CD4-positive, alpha-beta T cell treated with Interleukin-12 subunit alpha and Interleukin-12 subunit beta, for 1 hour (primary cell): ENCODE measurements around the gene SIRPB1.
"Not testable (repeated sequence)": the region's sequence is repeated elsewhere in the genome, so short reads cannot be mapped to it uniquely, and the experiment has no call there.

Source experiments
- DNase-seq: peaks from one replicate; pipeline ENCODE4 v3.0.0-alpha.2; 2020

The SIRPB1 gene

DNA sequence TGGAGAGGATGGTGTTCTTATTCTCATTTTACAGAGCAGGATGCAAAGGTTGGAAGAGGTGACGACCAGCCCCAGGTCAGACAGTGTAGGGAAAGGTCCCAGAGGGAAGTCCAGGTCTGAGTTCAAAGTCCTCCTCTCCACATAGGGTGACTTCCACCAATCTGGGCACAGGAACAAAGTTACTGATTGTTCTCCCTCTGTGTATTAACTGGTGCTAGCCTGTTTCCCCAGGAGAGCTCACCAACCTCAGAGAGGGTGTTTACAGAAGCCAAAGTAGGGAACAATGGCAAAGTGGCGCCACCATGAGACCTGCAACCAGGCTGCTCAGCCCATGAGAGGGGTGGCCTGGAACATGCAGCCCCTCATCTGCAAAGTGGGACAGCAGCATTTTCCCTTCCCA lies 16.8 kb upstream of the SIRPB1 start:
- DNase-seq: no peak

DNA sequence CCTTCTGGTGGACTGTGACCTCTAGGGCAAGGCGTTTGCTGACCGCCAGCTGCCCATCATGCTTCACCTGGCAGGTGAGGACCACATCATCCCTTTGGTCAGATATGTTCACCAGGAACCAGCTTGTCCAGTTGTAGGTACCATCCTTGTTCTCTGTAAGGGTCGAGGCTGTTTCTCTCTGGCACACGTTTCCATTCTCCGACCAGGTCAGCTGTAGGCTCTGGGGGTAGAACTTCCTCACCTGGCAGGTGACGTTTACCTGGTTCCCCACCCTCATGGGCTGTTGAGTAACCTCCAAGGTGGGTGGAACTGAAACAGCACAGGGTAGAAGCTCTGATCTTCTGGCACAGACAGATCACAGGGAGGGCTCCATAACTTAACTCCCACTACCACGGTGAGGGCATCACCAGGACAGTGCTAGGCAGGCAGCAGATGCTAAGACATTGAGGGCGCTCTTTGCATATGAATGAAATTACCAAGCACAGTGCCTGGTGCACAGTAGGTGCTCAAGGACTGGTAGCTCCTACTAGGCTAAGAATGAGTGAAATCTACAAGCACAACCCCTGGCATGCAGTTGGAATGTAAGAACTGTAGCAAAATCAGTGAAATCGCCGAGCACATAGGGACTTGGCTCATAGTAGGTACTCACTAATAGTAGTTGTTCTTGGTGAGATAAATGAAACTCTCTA lies 15.6 kb upstream of the SIRPB1 start:
- DNase-seq: no peak

DNA sequence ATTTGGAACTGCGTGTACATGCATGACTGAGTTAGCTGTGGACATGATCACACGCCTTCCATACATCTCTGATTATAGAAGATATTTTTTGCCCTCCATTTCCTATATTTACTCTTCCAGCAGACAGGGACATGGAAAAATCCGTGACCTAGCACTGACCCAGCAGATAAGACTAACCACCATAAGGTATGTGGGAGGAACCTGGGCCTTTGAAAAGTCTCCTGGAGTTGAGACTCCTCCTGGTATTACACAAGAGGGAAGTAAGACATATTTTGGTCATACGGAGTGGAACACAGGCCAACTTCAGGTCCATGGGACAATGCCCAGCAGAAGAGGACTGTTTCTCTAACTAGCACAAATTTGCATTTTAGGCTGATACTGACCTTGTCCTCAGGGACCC lies 13.7 kb upstream of the SIRPB1 start:
- no peak for DNase-seq

DNA sequence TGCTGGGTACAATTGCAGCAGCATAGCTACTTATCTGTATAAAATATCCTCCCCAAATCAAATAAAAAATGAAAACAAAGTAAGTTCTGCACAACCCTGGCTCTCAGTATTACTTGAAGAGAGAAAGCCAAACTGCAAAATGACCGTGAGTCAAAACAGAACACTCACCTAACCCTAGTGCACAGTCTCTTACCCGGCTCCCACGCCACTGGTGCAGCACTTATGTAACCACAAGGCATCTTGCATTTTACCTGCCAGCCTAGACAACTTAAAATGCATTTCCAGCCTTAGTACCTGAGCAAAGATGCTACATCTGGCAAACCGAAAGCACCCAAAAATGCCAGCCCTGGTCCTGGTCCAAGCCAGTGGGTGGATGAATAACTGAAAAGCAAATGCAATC lies 12.4 kb upstream of the SIRPB1 start:
- DNase-seq: no peak

DNA sequence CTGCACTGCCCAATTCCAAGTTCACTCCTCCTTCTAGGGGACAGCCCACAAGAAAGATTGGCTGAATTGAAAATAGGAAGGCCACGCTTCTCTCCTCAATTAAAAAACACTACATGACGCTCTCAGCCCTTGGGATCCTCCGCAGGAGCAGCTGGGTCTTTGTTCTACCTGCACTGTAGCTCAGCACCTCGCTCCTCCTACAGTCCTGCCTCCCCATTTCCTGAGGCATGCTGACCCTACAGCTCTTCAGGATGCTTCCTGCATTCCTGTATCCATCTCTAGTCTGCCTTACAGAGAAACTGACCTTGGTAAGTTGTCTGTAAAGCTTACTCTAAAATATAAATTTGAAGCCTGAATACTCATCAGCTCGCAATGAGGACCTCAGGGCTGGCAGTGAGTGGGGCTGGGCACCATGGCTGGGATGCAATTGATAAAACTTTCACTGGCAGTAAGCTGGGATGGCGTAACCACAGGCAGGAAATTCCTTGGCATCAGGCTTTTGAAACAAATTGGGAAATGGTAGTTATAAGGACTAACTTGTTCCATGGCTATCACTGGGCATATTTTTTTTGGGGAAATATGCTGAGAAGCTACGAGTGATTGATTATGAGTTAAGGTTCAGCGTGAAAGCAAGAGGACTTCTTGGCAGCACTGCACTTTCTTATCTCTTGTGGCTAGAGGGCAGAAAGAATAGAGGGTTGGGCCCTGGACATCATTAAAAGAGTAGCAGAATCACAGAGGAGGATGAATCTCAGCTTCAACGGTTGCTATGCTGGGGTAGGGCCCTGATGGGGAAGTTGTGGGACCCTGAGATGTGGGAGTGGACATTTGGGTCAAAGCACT lies 11.7 kb upstream of the SIRPB1 start:
- DNase-seq: no peak

- no peak for DNase-seq
Measured at GRCh38 chr20:1630186-1630585, 10.4 kb upstream of the SIRPB1 start.

DNA sequence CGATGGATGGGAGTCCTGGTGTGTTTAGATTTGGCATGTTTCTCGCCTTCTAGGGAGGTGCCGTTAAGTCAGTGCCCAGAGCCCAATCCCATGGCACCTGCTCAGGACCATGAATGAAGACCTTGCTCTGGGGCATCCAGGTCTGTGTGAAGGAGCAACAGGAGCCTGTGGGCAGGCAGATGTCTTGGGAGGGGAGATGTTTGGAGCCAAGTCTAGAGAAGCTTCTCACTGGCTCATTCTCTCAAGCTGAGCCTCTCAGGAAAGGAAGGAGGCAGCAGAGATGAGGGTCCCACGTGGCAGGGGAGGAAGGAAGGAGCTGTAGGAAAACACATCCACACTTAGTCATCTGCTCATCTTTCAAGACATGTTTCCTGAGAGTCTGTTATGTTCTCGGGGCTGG lies 9.5 kb upstream of the SIRPB1 start:
- no peak for DNase-seq

DNA sequence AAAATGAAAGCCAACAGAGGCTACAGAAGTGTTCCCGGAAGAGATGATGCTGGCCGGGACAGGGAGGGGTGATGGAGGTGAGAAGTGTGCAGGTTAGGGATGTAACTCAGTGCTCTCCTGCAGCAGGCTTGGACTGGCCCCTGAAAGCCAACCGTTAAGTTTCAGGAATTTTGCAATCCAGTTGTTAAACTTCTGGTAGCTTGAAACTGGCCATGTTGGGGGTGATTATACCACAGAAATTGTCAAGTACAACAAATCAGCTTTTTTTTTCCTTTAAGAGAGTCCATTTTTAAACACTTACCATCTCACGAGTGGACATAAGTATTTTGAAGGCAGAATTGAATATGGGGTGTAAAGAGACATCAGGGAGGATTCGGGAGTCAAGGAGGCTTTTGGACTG lies 8.8 kb upstream of the SIRPB1 start:
- DNase-seq: no peak

DNA sequence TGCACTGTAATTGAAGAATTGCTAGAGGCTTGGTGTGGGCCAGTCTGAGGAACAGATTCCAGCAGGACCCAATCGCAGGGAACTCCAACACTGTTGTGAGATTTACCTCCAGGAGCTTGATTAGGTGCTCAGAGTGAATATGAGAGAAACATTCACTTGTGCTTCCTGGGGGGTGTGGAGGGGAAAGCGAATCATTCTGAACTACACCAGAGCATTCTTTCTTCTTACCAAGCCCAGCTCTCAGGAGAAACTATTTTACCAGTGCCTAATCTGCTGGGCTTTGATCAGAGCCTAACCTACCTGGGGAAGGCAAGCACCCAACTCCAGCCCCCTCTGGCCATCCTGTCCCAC lies 7.4 kb upstream of the SIRPB1 start:
- DNase-seq: no peak

GRCh38 chr20:1626528-1627199 lies 6.9 kb upstream of the SIRPB1 start:
- DNase-seq: no peak

DNA sequence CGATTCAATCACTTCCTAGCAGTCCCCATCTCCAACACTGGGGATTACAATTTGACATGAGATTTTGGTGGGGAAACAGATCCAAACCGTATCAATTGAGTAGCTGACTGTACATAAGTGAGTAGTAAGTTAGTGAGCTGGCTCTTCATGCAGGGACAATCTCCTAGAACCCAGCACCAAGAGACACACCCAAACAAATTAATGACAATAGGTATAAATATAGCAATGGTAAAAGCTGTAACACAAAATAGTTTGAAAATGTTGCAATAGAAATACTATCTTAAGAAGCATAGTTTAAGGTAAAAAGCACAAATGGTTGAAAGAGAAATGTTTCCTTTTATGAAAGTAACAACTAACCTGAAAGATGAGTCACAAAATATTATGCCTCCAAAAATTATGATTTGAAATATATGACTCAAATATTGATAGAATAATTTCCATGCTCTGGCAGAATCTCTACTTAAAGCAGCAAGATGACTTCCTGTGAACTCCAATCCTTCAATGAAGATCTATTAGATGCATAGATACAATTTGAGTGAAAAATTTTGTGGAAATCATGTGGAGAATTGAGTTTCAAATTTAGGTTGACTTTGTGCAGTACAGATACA lies 5.4 kb upstream of the SIRPB1 start:
- DNase-seq: no peak

GRCh38 chr20:1623501-1624205 lies 3.8 kb upstream of the SIRPB1 start:
- DNase-seq: no peak

- DNase-seq: peak; percentile 47
Measured at GRCh38 chr20:1622450-1622849, 2.6 kb upstream of the SIRPB1 start.

- no peak for DNase-seq
Measured at GRCh38 chr20:1621316-1621715, 1.5 kb upstream of the SIRPB1 start.

DNA sequence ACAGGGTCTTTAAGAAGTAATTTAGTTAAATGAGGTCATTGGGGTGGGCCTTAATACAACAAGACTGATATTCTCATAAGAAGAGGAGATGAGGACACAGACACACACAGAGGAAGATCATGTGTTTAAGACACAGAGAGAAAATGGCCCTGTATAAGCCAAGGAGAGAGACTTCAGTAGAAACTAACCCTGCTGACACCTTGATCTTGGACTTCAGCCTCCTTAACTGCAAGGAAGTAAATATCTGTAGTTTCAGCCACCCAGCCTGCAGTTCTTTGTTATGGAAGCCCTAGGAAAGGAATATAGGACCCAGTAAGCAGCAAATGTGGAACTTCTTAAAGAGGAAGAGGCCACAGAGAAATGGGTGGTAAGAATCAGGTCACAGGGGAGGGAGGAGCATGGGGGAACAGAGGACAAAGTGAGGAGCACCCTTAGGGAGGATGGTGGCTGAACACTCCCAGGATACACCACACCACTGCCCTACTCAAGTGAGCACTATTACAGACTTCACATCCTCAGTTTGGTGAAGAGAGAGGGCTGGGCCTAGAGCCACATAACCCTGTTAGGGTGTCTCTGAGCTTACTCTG lies 762 bp downstream of the SIRPB1 start:
- DNase-seq: no peak

GRCh38 chr20:1618479-1618878 lies 1.3 kb downstream of the SIRPB1 start:
- no peak for DNase-seq

DNA sequence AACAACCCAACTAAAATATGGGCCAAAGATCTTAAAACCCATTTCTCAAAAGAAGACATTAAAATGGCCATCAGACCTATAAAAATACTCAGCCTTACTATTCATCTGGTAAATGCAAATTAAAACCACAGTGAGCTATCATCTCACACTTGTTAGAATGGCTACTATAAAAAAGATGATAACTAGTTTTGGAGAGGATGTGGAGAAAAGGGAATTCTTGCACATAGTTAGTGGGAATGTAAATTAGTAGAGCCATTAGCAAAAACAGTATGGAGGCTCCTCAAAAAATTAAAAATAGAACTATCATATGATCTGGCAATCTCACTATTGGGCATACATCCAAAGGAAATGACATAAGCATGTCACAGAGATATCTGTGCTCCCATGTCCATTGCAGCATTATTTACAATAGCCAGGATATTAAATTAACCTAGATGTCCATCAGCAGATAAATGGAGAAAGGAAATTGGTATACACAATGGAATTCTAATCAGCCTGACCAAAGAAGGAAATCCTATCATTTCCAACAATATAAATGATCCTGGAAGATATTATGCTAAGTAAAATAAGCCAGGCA lies 2.9 kb downstream of the SIRPB1 start:
- DNase-seq: no peak

GRCh38 chr20:1610404-1610803 lies 9.4 kb downstream of the SIRPB1 start:
- DNase-seq: not testable (repeated sequence)

DNA sequence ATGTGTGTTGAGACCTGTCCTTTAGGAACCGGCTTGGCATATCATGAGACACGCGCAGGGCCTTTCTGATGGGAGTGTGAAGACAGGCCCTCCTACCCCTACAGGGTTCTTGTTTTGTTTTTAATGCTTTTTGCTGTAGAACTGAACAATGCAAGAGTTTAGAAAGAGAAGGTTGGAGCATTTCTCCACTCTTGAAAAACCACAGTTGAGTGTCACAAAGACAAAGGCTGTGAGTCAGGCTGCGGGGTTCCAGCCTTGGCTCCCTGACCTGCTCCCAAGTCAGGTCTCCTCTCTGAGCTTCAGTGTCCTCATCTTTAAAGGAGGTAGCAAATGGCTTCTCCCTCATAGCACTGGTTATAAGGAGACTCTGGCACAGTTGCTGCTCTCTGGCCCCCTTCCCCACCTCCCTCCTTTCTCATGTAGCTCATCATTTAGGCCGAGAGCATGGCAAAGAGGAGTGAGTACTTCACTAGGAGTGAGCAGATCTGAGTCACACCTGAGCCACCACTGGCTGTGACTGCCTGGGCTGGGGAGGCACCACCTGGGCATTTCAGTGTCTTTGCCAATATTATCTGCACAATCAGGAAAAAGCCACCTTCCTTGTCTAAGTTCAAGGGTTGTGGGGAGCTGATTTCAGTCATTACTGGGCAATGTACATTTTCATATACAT lies 11.0 kb downstream of the SIRPB1 start:
- DNase-seq: not testable (repeated sequence)

GRCh38 chr20:1600736-1601135 lies 19.1 kb downstream of the SIRPB1 start:
- no peak for DNase-seq

DNA sequence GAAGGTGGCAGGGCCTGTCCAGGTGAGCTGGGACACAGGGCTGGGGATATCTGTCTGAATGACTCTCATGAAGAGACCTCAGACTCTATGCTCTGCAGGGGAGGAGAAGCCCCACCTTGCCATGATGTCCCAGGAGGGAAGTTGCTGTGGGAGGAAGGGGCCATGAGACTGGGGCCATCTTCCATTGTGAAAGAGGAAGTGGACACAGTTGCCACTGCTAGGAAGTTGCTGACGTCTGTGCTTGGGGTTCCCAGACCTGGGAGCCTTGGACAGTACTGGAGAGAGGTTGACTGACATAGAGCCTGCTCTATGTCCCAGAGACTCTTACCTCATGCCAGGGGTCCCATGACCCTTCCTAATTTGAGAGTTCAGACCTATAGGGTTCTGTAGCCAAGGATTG lies 24.5 kb downstream of the SIRPB1 start:
- DNase-seq: no peak
